Measurements from ENCODE around the gene FXYD7.

The FXYD7 gene

GRCh38 chr19:35138305-35138892 lies 4.7 kb upstream of the FXYD7 start, which contains the start of gene FXYD1:
FXYD1 (plus strand) TSS chr19:35138824; CDS start chr19:35140080, 1,256 bp downstream.
- peak; percentile 8 for DNase-seq
- Histone ChIP-seq H3K9me3 (ENCODE audit: severe bottlenecking) (no peaks in the 10 kb centered on the region), H3K4me3 (ENCODE audit: low read depth, low read length) (no peak within 1 kb of the TSS), H3K27ac (peak within 1 kb of the TSS; percentile 50), H3K36me3 (no peaks in the 10 kb centered on the region), H3K27me3 (ENCODE audit: insufficient read depth, low read depth, severe bottlenecking) (peaks cover 3% of the 10 kb centered on the region)
- TF ChIP-seq, protein P1, sequence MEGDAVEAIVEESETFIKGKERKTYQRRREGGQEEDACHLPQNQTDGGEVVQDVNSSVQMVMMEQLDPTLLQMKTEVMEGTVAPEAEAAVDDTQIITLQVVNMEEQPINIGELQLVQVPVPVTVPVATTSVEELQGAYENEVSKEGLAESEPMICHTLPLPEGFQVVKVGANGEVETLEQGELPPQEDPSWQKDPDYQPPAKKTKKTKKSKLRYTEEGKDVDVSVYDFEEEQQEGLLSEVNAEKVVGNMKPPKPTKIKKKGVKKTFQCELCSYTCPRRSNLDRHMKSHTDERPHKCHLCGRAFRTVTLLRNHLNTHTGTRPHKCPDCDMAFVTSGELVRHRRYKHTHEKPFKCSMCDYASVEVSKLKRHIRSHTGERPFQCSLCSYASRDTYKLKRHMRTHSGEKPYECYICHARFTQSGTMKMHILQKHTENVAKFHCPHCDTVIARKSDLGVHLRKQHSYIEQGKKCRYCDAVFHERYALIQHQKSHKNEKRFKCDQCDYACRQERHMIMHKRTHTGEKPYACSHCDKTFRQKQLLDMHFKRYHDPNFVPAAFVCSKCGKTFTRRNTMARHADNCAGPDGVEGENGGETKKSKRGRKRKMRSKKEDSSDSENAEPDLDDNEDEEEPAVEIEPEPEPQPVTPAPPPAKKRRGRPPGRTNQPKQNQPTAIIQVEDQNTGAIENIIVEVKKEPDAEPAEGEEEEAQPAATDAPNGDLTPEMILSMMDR (IDR thresholded peaks at IDR 0.05; ENCODE audit: low read depth, low read length) = no peak

- TF ChIP-seq, protein P1 (IDR thresholded peaks at IDR 0.05; ENCODE audit: low read depth, low read length) = no peak
- peak; percentile 8 for DNase-seq
- Histone ChIP-seq H3K36me3 (no peaks in the 10 kb centered on the region), H3K4me3 (ENCODE audit: low read depth, low read length) (peak overlapping the region; percentile 24), H3K27ac (peak overlapping the region; percentile 49), H3K27me3 (ENCODE audit: insufficient read depth, low read depth, severe bottlenecking) (peaks cover 12% of the 10 kb centered on the region), H3K9me3 (ENCODE audit: severe bottlenecking) (no peaks in the 10 kb centered on the region)
Measured at GRCh38 chr19:35140207-35140961, 2.7 kb upstream of the FXYD7 start.

DNA sequence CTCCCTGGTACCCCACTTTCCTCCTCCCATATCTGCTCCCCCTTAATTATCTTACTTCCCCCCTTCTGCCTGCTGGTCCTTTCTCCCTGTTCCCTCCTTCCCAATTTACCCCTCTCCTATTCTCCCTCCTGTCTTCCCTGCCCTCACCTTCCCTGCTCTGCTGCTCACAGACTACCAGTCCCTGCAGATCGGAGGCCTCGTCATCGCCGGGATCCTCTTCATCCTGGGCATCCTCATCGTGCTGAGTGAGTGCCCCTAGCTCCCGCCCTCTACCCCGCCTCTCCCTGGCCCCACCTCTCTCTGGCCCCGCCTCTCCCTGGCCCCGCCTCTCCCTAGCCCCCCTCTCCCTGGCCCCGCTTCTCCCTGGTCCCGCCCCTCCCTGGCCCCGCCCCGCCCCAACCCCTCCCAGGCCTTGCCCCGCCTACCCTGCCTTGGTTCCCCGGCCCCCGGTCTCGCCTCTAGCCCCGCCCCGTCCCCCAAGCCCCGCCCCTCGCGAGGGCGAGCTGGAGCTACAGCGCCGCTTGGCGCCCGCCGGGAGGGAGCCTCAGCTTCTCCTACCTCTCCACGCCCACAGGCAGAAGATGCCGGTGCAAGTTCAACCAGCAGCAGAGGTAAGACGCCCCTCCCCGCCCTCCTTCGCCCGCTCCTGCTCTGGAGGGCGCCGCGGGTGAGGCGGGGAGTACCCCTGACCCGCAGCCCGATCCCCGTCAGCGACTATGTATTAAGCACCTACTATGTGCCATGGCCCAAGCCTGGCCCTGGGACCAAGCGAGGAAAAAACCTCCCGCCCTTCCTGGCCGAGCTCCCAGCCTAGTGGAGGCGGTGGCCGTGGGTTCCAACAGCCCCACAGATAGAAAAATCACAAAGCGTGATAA lies 1.9 kb upstream of the FXYD7 start:
- Histone ChIP-seq H3K27ac (peak overlapping the region; percentile 49; the same call in 1 of the 2 replicates), H3K36me3 (no peaks in the 10 kb centered on the region), H3K4me3 (ENCODE audit: low read depth, low read length) (peak overlapping the region; percentile 24), H3K27me3 (ENCODE audit: insufficient read depth, low read depth, severe bottlenecking) (peaks cover 12% of the 10 kb centered on the region), H3K9me3 (ENCODE audit: severe bottlenecking) (no peaks in the 10 kb centered on the region)
- TF ChIP-seq, protein P1 (IDR thresholded peaks at IDR 0.05; ENCODE audit: low read depth, low read length) = peak; percentile 85
- DNase-seq = peak; percentile 96

DNA sequence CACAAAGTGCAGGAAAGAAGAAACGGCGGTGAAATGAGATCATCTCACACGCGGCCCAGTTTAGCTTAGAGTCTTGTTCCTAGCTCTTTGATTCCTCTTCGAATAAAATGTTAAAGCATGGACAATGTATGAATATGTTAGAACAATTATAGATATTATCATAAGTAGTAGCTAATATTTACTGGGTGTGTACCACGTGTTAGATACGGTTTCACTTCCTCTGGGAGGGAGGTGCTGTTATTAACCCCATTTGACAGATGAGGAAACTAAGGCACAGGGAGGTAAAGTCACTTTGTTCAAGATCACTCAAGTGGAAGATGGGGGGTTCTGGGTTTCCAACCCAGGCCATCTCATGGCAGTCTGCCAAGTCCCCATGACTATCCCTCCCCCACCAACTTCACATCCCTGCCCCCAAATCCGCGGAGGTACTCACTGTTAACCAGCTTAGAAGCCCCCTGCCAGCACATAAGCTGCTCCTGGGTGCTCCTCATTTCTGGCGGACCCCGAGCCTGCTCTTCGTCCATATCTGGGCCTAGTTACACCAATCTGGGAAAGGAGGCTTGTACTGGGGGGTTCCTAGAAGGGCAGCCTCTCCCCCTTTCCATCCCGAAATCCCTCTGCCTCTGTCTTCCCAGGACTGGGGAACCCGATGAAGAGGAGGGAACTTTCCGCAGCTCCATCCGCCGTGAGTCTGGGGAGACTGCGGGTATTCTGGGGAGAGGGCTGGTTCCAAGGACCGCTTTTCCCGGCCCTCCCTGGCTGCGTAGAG lies 1.0 kb upstream of the FXYD7 start:
- Histone ChIP-seq H3K9me3 (ENCODE audit: severe bottlenecking) (no peaks in the 10 kb centered on the region), H3K4me3 (ENCODE audit: low read depth, low read length) (peak overlapping the region; percentile 68), H3K27me3 (ENCODE audit: insufficient read depth, low read depth, severe bottlenecking) (peaks cover 12% of the 10 kb centered on the region), H3K27ac (no peak overlapping the region), H3K36me3 (no peaks in the 10 kb centered on the region)
- TF ChIP-seq, protein P1 (IDR thresholded peaks at IDR 0.05; ENCODE audit: low read depth, low read length) = no peak
- DNase-seq = peak; percentile 38

- Histone ChIP-seq H3K27me3 (ENCODE audit: insufficient read depth, low read depth, severe bottlenecking) (peaks cover 12% of the 10 kb centered on the region), H3K36me3 (no peaks in the 10 kb centered on the region), H3K27ac (no peak overlapping the region), H3K9me3 (ENCODE audit: severe bottlenecking) (no peaks in the 10 kb centered on the region), H3K4me3 (ENCODE audit: low read depth, low read length) (peak overlapping the region; percentile 68)
- DNase-seq = peak; percentile 74
- TF ChIP-seq, protein P1 (IDR thresholded peaks at IDR 0.05; ENCODE audit: low read depth, low read length) = peak; percentile 57
Measured at GRCh38 chr19:35142606-35143230, 337 bp upstream of the FXYD7 start.
